ENCODE measurements around the gene RPAP2.
"Not testable (repeated sequence)": the region's sequence is repeated elsewhere in the genome, so short reads cannot be mapped to it uniquely, and the experiment has no call there.

The RPAP2 gene

DNA sequence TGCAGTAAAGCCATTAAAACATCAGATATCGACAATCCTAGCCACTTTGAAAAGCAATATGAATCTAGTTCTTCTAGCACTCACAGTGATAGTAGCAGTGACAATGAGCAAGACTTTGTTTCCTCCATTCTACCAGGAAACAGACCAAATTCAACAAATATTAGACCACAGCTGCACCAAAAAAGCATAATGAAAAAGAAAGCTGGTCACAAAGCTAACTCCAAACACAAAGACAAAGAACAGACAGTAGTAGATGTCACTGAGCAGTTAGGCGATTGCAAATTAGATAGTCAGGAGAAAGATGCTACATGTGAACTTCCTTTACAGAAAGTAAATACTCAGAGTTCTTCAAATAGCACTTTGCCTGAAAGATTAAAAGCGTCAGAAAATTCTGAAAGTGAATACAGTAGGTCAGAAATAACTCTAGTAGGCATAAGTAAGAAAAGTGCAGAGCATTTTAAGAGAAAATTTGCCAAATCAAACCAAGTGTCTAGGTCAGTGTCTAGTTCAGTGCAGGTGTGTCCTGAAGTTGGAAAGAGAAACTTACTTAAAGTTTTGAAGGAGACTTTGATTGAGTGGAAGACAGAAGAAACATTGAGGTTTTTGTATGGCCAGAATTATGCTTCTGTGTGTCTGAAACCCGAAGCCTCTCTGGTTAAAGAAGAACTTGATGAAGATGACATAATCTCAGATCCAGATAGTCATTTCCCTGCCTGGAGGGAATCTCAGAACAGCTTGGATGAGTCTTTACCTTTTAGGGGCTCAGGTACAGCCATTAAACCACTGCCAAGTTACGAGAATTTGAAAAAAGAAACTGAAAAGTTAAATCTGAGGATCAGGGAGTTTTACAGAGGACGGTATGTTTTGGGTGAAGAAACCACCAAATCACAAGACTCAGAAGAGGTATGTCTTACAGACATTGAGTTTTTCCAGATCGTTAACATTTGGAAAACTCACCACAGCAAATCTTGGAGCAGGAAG is 24.9 kb downstream of the RPAP2 start:
- no peak for DNase-seq (ENCODE audit: low read depth)

DNA sequence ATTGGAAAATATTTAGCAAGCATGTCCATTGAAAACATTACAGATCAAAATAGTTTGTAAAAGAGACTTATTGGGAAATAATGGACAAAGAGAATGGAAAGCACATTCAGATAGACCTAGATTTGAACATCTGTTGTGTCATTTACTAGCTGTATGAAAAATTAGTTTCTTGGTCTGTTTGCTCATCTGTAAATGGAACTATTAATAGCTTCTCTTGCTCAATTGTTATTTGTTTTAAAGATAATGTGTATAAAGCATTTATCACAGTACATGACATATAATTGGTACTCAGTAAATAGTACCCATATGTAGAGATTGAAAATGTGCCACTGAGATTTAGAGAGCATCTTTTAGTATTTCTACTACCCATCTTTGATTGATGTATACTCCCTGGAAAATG is 25.9 kb downstream of the RPAP2 start:
- DNase-seq (ENCODE audit: low read depth), result no peak

DNA sequence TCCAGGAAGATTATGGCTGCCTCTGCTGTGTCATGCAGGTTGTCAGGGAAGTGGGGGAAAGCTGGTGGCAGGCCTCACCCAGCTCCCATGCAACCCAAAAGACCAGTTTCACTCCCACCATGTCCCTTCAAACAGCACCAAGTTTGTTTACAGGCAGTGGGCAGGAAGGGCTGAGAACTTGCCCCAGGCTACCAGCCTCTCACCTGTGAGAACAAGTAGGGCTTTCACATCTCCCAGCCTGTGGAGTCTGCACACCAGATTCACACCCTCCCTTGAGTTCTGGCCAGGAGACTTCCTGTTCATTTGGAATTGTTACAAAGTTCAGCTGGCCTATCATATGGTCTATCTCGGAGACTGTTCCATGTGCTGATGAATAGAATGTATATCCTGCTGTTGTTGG is 27.8 kb downstream of the RPAP2 start:
- no peak for DNase-seq (ENCODE audit: low read depth)

DNA sequence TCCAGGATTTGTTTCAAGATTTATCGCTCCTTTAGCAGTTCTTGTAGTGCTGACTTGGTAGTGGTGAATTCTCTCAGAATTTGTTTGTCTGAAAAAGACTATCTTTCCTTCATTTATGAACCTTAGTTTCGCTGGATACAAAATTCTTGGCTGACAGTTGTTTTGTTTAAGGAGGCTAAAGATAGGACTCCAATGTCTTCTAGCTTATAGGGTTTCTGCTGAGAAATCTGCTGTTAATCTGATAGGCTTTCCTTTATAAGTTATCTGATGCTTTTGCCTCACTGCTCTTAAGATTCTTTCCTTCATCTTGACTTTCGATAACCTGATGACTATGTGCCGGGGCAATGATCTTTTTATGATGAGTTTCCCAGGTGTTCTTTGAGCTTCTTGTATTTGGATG is 28.9 kb downstream of the RPAP2 start:
- DNase-seq (ENCODE audit: low read depth), result no peak

DNA sequence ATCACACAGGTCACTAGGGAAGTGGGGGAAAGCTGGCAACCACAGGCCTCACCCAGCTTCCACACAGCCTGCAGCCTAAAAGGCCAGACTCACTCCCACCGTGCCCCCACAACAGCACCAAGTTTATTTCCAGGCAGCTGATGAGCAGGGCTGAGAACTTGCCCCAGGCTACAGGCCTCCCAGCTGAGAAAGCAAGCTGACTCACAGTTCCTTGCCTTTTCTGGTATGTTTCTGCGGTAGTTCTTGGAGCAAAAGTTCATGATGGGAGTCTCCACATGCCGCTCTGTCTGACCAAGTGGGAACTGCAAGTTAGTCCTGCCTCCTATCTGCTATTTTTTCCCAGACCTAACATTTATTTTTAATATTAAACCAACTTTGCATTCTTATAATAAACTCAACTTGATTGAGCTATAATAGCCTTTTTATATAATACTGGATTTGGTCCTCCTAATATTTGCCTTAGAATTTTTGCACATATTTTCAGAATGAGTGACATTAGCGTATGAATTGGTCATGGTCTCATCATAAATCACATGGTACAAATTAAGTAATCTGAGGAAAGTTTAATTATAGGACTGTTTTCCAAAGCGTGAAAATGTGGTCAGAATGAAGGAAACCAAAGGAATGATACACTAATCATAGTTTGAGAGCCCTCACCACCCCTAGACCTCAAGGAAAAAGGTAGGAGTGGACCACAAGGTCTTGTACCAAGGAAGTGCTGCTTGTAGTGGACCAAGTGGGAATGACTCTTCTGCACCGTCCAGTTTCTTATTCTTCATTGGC is 30.7 kb downstream of the RPAP2 start:
- no peak for DNase-seq (ENCODE audit: low read depth)

DNA sequence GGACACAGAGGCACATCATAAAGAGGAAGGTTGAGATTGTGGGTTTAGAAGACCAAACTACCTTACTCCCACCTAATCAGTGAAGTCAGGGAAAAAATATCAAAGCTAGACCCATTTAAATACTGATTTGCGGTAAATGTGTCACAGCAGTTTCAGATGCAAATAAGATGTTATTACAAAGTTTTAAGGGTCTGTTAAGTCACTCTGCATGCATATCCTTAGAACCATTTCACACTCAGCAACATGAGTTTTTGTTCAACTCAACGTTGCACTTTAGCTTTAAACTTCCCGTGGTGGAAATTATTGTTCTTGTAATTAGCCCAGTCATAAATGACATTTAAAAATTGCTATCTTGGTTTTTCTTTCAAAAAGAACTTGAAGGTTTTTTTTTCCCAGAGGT is 34.8 kb downstream of the RPAP2 start:
- no peak for DNase-seq (ENCODE audit: low read depth)

DNA sequence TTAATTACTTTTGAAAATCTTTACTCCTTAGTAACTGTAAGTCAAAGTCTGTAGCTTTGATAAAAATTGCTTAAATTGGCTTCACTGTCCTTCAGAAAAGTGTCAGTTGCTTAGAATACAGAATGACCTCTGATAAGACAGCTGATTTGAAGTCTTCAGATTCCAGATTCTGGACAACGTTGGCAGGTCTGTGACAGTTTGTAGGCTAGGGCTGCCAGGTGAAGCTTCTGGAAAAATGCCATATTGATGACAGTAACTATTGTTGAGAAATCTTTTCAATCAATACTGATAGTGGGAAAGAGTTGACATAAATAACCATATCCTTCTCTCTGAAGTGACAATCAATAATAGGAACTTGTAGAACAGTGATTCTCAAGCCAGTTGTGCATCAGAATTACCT is 41.3 kb downstream of the RPAP2 start:
- DNase-seq (ENCODE audit: low read depth), result no peak

DNA sequence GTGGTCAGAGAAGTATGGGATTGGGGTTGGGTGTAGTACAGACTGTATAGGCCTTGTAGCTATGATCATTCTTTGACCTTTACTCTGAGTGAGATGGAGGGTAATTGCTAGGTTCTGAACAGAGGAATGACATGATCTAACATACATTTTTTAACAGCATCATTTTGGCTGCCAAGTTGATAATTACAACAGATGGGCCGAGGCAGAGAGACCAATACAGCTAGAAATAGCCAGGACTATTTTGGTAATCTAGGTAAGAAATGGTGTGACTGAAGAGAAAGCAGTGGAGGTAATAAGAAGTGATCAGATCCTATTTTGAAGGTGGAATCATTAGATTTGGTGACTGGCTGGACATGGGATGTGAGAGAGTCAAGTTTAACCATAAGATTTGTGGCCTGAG is 43.5 kb downstream of the RPAP2 start:
- no peak for DNase-seq (ENCODE audit: low read depth)

DNA sequence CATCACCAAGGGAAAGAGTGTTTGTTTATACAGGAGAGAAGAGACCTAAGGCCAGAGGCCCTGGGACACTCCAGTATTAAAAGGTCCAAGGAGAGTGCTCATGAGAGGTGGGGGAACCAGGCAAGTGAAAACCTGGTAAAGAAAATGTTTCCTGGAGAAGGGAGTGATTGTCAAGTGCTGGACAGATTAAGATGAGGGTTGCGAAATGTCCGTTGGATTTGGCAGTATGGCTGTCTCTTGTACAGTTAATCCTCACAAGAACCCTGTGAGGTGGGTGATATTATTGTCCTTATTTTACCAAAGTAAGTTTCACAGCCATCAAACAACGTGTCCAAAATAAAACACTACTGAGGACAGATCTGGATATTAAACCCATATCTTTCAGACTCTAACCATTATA is 44.2 kb downstream of the RPAP2 start:
- DNase-seq (ENCODE audit: low read depth), result no peak

DNA sequence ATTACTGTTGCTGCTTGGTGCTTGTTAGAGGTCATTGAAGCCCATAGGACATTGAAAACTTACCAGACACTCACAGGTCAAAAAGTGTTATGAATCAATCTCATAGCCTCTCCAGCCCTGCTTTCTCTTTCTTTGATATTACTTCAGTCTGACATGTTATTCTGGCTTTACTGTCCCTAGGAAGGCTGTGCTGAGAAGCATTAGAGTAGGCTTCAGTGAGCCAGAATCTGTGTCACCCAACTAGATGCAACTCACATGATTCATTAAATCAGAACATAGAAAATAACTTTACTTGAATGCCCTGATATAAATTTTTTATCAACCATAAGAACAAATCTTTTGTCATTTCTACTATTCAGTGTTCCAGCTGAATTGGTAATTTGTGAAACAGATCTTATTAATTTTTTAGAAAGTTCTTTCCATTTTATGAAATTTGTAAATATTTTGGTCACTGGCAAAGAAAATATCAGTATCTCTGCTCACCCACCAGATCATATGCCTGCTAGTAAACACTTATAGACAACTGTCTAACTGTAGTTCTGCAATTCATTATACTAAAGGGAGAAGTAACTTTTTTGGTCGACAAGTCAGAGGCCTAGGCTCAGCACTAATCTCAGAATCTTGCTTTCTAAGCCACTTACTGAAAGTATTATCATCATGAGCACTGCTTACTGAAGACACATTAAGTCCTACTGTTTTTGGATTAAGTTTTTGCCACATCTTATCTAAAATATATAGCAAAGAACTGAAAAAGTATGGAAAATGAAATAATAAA is 48.2 kb downstream of the RPAP2 start:
- DNase-seq (ENCODE audit: low read depth), result no peak

DNA sequence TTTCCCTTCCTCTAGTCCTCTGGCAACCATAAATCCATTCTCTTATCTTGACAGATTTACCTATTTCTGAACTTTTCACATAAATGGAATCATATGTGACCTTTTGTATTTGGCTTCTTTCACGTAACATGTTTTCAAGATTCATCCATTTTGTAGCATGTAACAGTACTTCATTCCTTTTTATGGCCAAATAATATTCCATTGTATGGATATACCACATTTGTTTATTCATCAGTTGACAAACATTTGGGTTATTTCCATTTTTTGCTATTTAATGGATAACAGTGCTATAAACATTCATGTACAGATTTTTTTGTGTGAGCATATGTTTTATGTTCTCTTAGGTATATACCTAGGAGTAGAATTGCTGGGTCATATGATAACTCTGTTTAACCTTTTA is 54.0 kb downstream of the RPAP2 start:
- no peak for DNase-seq (ENCODE audit: low read depth)

DNA sequence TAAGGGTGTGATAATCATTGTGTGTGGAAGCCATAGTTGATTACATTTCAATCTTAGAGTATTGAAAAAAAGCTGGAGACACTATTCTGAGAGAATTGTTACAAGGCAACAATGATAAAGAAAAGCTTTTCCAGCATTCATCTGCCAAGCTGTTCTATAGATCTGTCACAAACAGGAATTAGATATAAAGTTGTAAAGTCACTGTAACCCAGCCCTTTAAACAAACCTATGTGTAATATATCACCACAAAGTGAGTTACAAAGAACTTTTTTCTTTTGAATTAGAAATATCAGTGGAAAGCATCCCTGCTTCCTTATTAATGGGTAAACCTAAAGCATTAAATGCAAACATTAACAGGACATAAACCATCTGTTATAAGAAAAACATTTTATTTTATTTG is 55.4 kb downstream of the RPAP2 start:
- DNase-seq (ENCODE audit: low read depth), result no peak

DNA sequence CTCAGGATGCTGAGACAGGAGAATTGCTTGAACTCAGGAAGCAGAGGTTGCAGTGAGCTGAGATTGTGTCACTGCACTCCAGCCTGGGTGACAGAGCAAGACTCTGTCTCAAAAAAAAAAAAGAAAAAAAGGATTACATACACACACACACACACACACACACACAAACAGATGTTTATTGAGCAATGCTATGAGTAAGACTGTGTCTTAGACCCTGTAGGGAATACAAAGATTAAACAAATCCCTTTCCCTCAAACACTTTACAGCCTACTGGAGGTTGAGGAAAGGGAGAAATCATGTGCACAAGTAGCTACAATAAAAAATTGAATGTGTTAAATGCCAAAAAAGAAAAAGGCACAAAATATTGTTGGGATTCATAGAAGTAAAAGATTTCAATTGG is 58.1 kb downstream of the RPAP2 start:
- no peak for DNase-seq (ENCODE audit: low read depth)

DNA sequence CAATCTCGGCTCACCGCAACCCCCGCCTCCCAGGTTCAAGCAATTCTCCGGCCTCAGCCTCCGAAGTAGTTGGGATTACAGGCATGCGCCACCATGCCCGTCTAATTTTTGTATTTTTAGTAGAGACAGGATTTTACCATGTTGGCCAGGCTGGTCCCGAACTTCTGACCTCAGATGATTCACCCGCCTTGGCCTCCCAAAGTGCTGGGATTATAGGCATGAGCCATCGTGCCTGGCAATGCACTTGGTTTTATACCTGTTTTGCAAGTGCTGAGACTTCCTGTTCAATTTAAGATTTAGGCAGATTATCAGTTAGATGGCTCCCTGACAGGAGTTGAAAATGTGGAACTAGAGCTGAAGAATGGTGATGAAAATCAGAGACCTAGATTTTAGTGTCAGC is 60.5 kb downstream of the RPAP2 start:
- not testable (repeated sequence) for DNase-seq (ENCODE audit: low read depth)

DNA sequence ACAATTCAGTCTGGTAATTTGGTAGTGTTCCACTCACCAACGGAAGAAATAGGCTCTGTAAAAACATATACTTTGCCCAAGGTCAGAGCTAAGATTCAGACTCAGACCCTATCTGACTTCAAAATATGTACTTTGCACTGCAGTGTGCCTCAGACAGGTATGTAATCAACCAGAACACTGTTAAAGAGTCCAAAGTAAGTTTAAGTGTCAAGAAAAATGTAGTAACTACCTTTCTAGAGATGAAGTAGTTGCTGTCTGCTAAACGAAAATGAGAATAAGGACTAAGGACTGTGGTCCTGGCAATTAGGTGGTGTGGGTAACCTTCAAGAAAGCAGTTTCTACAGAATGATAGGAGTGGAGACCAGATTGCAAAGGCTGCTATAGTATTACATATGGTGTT is 61.1 kb downstream of the RPAP2 start:
- DNase-seq (ENCODE audit: low read depth), result no peak

DNA sequence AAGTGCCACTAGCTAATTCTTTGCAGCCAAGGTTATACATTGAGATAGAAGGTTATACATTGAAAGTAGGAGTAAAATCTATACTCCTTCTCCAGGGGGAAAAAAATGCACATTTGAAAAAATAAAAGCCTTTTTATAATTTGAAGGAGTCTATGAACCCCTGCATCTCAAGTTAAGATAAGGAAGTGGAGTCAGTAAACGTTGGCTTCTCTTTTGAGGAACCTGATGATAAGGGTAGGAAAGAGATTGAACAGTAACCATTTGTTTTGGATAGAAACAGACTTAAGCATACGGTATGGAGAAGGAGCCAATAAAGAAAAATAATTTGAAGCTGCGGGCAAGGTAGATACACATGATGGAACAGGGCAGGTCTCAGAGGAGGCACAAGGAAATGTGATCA is 64.1 kb downstream of the RPAP2 start:
- no peak for DNase-seq (ENCODE audit: low read depth)

DNA sequence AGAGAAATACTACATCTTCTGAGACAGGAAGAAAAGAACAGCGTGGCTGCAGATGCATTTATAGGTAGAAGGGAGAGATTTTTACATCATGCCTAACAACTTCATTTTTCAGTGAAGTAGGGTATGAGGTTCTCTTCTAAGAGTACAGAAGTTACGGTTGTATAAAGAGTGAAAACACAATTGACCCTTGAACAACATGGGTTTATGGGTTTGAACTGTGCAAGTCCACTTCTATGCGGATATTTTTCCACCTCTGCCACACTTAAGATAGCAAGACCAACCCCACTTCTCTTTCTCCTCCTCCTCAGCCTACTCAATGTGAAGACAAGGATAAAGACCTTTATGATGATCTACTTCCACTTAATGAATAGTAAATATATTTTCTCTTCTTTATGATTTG is 64.5 kb downstream of the RPAP2 start:
- no peak for DNase-seq (ENCODE audit: low read depth)

DNA sequence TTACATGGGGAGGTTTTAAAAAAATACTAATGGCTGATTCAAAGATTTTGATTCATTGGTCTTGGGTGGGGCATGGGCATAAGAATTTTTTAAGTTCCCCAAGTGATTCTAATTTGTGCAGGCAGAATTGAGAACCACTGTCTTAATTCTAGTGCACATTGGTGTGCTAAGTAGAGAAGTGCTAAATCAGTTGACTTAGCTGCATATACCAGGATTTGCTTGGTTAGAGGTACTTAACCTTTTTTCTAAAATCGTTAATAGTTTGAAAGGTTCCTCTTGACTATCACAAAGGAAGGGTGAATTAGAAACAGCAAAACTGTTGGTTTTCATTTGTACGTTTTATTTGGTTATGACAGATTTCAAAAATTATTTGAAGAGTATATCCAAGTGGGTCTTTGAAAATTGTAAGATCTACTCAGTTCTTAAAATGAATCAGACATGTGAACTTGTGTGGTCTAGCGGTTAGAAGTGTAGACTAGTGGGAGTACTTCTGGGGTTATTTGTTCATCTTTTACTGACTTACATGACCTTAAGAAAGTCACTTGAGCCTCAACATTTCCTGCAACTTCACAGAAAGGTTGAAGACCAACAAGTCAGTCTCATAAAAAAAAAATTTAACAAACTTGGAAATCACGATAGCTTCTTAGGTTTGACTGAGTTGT is 66.7 kb downstream of the RPAP2 start:
- no peak for DNase-seq (ENCODE audit: low read depth)

DNA sequence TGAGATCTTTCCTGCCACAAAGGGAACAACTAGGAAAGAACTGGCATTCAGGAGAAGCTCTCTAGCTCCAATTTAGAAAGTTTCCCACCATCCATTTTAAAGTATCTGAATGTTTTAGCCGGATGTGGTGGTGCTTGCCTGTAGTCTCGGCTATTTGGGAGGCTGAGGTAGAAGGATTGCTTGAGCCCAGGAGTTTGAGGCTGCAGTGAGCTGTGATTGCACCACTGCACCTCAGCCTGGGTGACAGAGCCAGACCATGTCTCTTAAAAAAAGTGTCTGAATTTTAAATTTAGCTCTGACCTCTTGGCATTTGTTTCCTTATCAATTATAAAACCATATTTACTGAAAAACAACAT is 67.2 kb downstream of the RPAP2 start:
- no peak for DNase-seq (ENCODE audit: low read depth)

DNA sequence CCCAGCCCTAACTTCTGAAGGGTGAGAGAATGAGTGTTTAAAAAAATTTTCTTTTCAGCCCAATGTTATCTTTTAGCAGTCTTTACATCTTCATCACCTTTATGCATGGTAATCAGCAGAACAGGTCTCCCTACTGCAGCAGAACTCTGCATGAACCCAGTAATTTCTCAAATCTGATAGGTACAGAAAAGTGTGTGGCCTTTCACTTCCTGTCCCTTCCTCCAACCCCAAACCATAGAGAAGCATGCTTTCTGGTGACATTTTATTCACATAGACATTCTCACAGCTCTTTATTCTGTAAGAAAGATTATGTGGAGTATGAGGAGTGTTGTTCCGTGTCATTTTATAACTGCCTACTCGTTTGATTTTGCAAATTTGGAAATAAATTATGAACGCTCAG is 68.6 kb downstream of the RPAP2 start:
- no peak for DNase-seq (ENCODE audit: low read depth)

DNA sequence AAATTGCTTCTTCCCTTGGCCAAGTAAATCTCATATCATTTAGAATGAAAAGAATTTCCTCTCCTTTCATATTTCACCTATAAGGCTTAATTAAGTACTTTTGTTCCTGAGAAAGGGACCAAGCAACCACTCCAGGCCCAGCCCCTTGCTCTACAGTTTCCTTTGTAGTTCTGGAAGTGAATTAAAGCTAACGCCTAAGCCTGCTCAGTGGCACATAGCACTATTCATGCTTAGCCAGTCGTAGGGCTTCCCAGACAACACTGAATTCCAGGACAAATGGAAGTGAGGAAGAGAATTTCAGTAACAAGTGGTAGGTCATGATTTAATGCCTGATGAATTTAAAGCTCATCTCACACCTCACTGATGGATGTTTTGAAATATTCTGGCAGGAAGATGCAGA is 73.3 kb downstream of the RPAP2 start:
- DNase-seq (ENCODE audit: low read depth), result no peak

DNA sequence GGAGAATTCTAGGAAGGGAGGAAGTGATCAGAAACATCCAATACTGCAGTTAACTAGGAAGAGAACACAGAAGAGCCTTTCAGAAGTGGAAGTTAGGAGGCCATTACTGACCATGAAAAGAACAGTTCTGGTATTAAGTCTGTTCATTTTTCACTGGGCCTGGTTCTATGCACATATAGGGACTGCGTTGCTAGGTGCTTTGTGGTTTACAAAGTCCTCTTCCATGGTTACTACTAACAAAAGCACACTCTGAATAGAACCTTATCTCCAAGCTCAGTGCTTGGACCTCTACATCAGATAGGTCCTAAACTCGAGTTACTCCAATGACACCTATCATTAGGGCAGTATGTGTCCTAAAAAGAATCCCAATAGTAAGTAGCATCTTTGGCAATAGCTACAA is 75.4 kb downstream of the RPAP2 start:
- DNase-seq (ENCODE audit: low read depth), result no peak

Measured in stimulated activated CD8-positive, alpha-beta memory T cell treated with anti-CD3 and anti-CD28 coated beads, Interleukin-12 subunit alpha, Interleukin-12 subunit beta, amount 100 ng/mL, for 4 hours (primary cell).